Astrocyte of the spinal cord (primary cell): ENCODE measurements around the gene SORCS2.

Source experiments
- DNase-seq: peaks from one replicate; pipeline ENCODE4 v3.0.0; 2011; ENCODE audit warnings: low read depth, low spot score
- H3K4me3 ChIP-seq: 2 replicates; pipeline ENCODE4 v1.5.1; 2011; ENCODE audit warnings: low read depth, mild to moderate bottlenecking, low read length, moderate library complexity
- in situ Hi-C: cut with HindIII; loops from 2 replicates; pipeline ENCODE4 v1.10.0; 2017; ENCODE audit warnings: low sequenced_read_pairs
- TF ChIP-seq, protein P1 (sequence below): IDR thresholded peaks from 2 replicates; pipeline ENCODE4 v1.5.1; 2012; ENCODE audit warnings: low read depth, mild to moderate bottlenecking, low read length, inconsistent platforms

SORCS2 gene

GRCh38 chr4:7662507-7662846, 470.1 kb downstream of the SORCS2 start:
- TF ChIP-seq, protein P1, sequence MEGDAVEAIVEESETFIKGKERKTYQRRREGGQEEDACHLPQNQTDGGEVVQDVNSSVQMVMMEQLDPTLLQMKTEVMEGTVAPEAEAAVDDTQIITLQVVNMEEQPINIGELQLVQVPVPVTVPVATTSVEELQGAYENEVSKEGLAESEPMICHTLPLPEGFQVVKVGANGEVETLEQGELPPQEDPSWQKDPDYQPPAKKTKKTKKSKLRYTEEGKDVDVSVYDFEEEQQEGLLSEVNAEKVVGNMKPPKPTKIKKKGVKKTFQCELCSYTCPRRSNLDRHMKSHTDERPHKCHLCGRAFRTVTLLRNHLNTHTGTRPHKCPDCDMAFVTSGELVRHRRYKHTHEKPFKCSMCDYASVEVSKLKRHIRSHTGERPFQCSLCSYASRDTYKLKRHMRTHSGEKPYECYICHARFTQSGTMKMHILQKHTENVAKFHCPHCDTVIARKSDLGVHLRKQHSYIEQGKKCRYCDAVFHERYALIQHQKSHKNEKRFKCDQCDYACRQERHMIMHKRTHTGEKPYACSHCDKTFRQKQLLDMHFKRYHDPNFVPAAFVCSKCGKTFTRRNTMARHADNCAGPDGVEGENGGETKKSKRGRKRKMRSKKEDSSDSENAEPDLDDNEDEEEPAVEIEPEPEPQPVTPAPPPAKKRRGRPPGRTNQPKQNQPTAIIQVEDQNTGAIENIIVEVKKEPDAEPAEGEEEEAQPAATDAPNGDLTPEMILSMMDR = no peak
- DNase-seq = no peak
- no peak overlapping the region for H3K4me3 ChIP-seq
- in situ Hi-C loops = no loop called here

- no peak for DNase-seq
- TF ChIP-seq, protein P1 = no peak
- no peak overlapping the region for H3K4me3 ChIP-seq
- in situ Hi-C loops = no loop called here
Measured at GRCh38 chr4:7663075-7663541, 470.8 kb downstream of the SORCS2 start.

DNA sequence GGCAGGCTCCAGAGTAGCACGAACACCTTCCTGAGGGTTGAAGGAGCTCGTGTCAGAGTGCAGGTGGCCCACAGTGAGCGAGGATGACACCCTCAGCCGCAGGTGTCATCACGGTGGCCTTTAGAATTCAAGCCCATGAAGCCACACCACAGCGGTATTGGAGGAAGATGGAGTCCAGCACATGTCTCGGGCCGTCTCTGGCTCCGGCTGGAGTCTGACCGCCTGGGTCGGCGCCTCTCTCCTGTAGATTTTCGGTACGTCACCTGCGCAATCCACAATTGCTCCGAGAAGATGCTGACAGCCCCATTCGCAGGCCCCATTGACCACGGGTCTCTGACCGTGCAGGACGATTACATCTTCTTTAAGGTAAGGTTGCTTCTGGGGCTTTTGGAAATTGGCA, 471.8 kb downstream of the SORCS2 start:
- no peak for DNase-seq
- in situ Hi-C loops = no loop called here
- no peak overlapping the region for H3K4me3 ChIP-seq
- TF ChIP-seq, protein P1 = no peak

DNA sequence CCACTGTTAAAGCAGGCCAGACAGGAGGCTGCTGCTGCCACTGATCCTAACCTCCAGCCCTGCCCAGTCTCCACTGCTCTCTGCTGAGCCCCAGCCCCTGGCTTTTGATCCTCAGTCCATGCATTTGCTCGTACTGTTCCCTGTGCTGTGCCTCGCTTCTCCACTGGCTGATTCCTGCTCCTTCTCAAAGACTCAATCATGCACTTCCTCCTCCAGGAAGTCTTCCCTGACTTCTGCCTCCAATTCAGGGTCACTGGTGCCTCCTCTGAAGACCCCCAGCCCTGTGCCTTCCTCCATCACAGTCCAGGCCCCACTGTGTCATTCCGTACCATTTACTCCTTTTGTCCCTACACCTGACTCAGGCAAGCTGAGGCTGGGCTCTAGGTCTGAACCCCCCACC, 473.0 kb downstream of the SORCS2 start:
- H3K4me3 ChIP-seq = no peak overlapping the region
- in situ Hi-C loops = no loop called here
- no peak for DNase-seq
- TF ChIP-seq, protein P1 = no peak

- TF ChIP-seq, protein P1 = no peak
- H3K4me3 ChIP-seq = no peak overlapping the region
- in situ Hi-C loops = no loop called here
- no peak for DNase-seq
Measured at GRCh38 chr4:7666011-7666410, 473.7 kb downstream of the SORCS2 start.

DNA sequence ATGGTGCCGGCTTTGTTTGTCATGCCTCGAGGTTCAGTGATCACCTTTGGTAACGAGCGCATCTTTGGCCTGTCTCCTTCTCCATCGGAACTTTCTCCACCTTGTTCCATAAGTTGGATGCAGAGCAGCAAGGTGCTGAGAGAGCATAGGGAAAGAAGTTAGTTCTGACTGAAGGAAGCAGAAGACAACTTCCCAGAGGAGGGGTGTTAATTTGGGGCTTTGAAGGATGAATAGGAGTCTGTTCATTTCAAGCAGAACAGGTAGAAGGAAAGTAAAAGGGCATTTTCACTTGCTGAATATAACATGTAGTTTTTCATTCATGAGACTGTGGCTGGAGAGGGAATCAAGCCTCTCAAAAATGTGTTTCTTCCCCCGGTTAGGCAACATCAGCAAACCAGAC, 474.4 kb downstream of the SORCS2 start:
- TF ChIP-seq, protein P1 = no peak
- H3K4me3 ChIP-seq = no peak overlapping the region
- in situ Hi-C loops = no loop called here

DNA sequence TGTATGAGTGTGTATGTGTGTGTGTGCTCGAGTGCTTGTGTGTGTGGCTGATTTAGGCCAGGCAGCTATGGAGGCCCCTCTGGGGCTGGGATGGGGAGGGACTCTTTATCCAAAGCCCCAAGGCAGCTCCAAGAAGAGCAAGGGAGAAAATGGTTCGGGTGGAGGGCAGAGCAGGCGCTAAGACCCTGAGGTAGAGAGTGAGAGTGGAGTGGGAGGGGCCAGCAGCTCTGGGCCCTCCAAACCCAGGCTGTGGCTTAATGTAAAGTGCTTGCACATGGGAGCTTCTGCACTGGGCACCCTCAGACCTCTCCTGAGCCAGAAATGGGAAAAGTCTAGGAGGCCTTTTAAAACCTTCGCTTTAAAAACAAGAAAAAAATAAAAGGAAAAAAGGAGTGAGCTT, 475.9 kb downstream of the SORCS2 start:
- no peak for DNase-seq
- in situ Hi-C loops = no loop called here
- H3K4me3 ChIP-seq = no peak overlapping the region
- TF ChIP-seq, protein P1 = no peak

More for the DNA sequence above, 474.4 kb downstream of the SORCS2 start:
- DNase-seq = no peak
